Activated naive CD4-positive, alpha-beta T cell treated with anti-CD3 and anti-CD28 coated beads, Interleukin-2, amount 50 U/mL, for 24 hours (primary cell): Measurements from ENCODE around the gene UTS2B.

Experiments used
- H3K27ac Mint-ChIP-seq: one replicate; pipeline ENCODE4 v1.8.0; 2021; ENCODE audit warnings: mild to moderate bottlenecking, mixed read lengths
- H3K27me3 Mint-ChIP-seq: one replicate; pipeline ENCODE4 v1.8.0; 2021; ENCODE audit warnings: mixed read lengths
- H3K36me3 Mint-ChIP-seq: one replicate; pipeline ENCODE4 v1.8.0; 2021; ENCODE audit warnings: mixed read lengths
- H3K4me1 Mint-ChIP-seq: one replicate; pipeline ENCODE4 v1.8.0; 2021; ENCODE audit warnings: mixed read lengths
- H3K4me3 Mint-ChIP-seq: one replicate; pipeline ENCODE4 v1.8.0; 2021; ENCODE audit warnings: mild to moderate bottlenecking, mixed read lengths
- H3K9me3 Mint-ChIP-seq: one replicate; pipeline ENCODE4 v1.8.0; 2021; ENCODE audit warnings: mixed read lengths

Gene UTS2B, protein sequence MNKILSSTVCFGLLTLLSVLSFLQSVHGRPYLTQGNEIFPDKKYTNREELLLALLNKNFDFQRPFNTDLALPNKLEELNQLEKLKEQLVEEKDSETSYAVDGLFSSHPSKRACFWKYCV

DNA sequence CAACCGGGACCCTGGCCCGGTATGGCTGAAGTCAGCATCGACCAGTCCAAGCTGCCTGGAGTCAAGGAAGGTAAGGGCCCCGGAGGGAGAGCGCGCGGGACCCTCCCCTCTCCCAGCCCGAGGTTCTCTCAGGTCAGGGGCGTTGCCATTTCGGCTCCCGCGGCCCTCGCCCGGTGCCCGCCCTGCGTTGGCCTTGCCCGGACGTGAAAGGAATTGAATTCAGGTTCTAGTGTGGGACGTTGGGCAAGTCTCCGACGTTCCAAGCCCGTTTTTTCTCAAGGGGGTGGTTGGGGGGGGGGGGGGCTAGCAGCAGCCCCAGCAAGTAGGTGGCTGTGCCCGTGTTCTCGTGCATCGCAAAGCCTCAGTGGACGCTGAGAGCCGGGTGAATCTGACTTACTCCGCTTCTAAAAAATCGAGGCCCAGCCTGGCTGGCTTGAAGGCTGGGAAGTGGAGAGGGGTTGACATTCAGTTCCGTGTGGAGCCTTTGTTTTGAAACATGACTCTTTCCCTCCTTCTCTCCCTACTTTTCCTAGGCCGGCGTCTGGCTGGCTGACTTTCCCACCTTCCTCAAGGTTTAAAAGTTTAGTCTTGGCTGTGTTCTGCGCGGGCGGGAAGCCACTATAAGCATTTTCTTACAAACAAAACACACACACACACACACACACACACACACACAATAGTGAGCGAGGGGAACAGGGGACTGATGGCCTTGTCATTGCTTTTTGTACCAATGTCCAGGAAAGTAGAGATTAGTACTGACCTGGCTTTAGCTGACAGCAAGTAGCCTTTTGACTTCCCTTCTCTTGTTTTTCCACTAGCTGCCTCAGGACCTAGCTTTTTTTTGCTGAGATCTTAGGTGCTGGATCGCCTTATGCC lies at the start of gene UTS2B:
TSS of gene UTS2B (minus strand) at position 873 of the 876 bp plus-strand sequence. CDS start 48,337 bp downstream, outside the sequence.
- Mint-ChIP-seq H3K4me3 (peak within 1 kb of the TSS; percentile 58), H3K9me3 (no peaks in the 10 kb centered on the region), H3K36me3 (no peaks in the 10 kb centered on the region), H3K27ac (no peak within 1 kb of the TSS), H3K4me1 (no peaks in the 10 kb centered on the region), H3K27me3 (peaks cover 23% of the 10 kb centered on the region)

DNA sequence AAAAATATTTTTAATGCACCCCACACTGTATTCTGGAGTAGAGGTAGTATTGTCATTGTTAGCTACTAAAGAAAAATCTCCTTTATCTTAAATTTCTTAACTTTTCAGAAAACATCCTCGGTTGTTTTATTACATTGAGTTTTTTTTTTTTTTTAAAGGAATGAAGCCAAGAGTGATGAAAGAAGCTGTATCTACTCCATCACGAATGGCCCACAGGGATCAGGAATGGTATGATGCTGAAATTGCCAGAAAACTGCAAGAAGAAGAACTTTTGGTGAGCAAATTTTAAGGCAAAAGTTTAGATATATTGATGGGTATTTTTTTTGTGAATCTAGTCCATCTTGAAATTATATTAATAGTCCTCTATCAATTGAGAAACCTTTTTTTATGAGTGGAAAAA lies 49.7 kb upstream of the UTS2B start:
- H3K4me3 Mint-ChIP-seq = no peak overlapping the region

DNA sequence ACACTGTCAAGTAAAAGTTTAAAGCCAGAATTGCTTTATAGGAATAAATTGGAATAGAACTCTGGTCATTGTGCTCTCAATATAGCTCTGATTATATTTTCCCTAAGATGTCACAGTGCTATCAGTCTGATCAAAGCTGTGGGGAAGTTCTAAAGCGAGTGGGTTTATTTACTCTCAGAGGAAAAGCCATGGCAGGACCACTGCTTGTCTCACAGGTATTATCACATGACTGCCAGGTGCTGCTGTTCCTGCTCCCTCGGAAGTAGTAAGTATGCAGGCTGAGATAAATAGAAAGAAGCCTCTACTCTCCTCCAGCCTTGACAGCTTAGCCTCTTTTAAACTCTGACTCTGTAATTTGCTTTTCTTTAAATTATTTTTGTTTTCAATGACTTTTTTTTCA lies 49.1 kb upstream of the UTS2B start:
- Mint-ChIP-seq H3K36me3 (no peaks in the 10 kb centered on the region), H3K4me1 (no peaks in the 10 kb centered on the region), H3K27ac (no peak overlapping the region), H3K9me3 (no peaks in the 10 kb centered on the region), H3K27me3 (no peaks in the 10 kb centered on the region), H3K4me3 (no peak overlapping the region)

More for the DNA sequence above, 49.7 kb upstream of the UTS2B start:
- Mint-ChIP-seq H3K9me3 (no peaks in the 10 kb centered on the region), H3K36me3 (no peaks in the 10 kb centered on the region), H3K4me1 (no peaks in the 10 kb centered on the region), H3K27me3 (no peaks in the 10 kb centered on the region), H3K27ac (no peak overlapping the region)

DNA sequence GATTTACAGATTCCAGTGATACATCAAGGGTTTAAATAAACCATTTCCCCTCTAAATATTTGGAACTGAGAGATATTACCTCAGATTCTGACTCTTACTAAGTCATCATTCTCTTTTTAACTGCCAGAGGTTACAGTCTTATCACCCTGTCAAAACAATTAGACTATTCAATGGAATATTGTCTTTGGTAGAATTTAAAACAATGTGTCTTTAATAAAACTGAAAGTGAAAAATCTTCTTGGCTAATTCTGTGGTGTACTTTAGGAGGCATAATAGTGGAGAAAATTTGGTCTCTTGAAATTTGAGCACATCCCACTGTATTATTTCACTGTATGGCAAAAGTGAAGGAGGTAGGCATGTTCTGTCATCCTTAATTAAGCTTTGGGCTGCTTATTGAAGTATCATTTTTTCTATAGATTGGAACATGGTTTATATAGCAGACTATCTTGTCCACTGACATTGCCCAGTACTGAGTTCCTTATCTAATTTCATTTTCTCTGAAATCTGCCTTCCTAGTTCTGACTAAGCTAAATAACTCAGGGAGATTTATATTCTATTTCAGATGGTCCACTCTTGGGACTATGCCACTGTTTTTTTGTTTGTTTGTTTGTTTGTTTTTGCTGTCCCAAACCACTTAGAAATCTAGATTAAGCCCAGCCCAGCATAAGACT lies 48.0 kb upstream of the UTS2B start:
- Mint-ChIP-seq H3K27ac (no peak overlapping the region), H3K4me1 (no peaks in the 10 kb centered on the region), H3K4me3 (no peak overlapping the region), H3K9me3 (no peaks in the 10 kb centered on the region), H3K36me3 (no peaks in the 10 kb centered on the region), H3K27me3 (no peaks in the 10 kb centered on the region)

DNA sequence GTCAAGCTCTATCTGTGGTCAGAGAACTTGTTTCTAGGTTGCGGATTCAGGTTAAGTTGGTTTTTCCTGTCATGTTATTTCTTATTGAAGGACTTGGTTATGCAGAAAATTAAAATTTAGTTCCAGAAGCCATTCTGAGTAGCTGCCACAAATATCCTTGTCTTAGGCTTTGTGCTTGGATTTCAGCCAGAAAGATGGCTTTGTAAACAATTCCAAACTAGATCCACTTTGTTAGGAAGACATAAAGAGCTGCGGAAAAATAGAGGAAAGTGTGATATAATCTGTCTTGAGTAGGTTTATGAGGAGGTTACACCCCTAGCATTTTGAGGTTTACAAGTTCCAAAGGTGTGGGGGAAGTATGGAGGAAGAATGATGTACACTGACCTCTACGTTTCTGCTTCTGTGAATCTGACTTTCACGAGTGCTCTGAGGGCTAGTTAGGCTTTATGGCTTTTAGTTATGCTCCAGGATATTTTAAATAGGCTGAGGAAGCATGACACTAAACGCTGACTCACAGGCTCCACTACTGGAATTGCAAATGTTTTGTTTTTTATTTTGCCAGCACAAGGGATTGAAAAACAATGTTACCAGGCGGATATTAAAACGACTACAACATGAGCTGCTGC lies 46.3 kb upstream of the UTS2B start:
- Mint-ChIP-seq H3K27me3 (no peaks in the 10 kb centered on the region), H3K4me3 (no peak overlapping the region), H3K36me3 (no peaks in the 10 kb centered on the region), H3K9me3 (no peaks in the 10 kb centered on the region), H3K27ac (no peak overlapping the region), H3K4me1 (no peaks in the 10 kb centered on the region)

DNA sequence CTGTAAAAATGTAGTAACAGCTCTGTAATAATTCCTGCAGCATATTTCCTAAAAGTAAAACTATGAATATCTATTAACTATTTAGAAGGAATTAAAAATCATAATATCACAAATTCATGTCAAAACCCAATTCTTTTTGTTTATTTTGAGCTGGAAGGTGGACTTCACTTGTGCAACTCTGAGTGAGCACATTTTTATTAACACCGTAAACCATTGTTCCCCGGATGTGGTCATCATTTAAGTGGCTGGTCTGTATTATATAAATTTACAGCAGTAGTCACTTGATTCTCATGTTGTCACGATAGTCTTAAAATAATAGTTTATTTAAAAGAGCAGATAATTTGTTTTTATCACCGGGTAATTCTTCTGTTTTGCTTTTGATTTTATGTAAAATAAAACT lies 43.0 kb upstream of the UTS2B start:
- H3K27ac Mint-ChIP-seq = no peak overlapping the region
- no peaks in the 10 kb centered on the region for H3K27me3 Mint-ChIP-seq
- no peaks in the 10 kb centered on the region for H3K36me3 Mint-ChIP-seq
- no peak overlapping the region for H3K4me3 Mint-ChIP-seq
- no peaks in the 10 kb centered on the region for H3K4me1 Mint-ChIP-seq
- no peaks in the 10 kb centered on the region for H3K9me3 Mint-ChIP-seq

DNA sequence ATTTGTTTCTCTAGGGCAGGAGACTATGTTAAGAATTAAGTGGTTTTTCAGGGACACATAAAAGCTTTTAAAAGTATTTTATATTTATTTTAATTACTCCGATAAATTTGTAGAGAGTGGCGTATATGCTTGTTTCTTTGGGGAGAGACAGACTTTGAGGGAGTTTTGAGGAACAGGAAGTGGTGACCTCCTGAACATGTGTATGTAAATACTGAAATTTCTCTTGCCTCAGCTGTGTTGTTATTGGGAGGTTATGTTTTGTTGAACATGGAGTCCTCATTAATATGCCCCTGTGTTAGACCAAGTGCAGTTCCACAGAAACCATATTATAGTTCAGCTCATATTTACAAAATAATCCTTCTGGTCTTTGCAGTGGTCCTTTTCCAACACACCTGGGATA lies 41.8 kb upstream of the UTS2B start:
- H3K4me1 Mint-ChIP-seq = no peaks in the 10 kb centered on the region
- no peaks in the 10 kb centered on the region for H3K9me3 Mint-ChIP-seq
- H3K4me3 Mint-ChIP-seq = no peak overlapping the region
- no peaks in the 10 kb centered on the region for H3K36me3 Mint-ChIP-seq
- H3K27ac Mint-ChIP-seq = no peak overlapping the region
- no peaks in the 10 kb centered on the region for H3K27me3 Mint-ChIP-seq

DNA sequence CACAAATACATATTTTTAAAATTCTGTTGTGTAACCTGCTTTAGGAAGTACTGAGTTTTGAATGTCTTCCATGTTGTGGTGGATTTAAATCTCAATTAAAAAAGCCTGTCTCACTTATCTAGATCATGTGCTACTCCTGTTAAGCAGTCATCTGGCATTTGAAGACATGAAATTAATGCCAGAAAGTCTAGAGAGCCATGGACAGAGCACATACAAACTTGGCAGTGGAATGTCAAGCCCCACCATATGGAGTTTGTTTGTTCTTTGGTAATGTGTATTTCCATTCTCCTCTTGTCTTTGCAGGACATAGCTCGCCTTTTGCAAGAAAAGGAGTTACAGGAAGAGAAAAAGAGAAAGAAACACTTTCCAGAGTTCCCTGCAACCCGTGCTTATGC lies 39.3 kb upstream of the UTS2B start:
- H3K27me3 Mint-ChIP-seq = no peaks in the 10 kb centered on the region
- H3K9me3 Mint-ChIP-seq = no peaks in the 10 kb centered on the region
- H3K36me3 Mint-ChIP-seq = no peaks in the 10 kb centered on the region
- H3K4me1 Mint-ChIP-seq = no peaks in the 10 kb centered on the region
- H3K4me3 Mint-ChIP-seq = no peak overlapping the region
- no peak overlapping the region for H3K27ac Mint-ChIP-seq

DNA sequence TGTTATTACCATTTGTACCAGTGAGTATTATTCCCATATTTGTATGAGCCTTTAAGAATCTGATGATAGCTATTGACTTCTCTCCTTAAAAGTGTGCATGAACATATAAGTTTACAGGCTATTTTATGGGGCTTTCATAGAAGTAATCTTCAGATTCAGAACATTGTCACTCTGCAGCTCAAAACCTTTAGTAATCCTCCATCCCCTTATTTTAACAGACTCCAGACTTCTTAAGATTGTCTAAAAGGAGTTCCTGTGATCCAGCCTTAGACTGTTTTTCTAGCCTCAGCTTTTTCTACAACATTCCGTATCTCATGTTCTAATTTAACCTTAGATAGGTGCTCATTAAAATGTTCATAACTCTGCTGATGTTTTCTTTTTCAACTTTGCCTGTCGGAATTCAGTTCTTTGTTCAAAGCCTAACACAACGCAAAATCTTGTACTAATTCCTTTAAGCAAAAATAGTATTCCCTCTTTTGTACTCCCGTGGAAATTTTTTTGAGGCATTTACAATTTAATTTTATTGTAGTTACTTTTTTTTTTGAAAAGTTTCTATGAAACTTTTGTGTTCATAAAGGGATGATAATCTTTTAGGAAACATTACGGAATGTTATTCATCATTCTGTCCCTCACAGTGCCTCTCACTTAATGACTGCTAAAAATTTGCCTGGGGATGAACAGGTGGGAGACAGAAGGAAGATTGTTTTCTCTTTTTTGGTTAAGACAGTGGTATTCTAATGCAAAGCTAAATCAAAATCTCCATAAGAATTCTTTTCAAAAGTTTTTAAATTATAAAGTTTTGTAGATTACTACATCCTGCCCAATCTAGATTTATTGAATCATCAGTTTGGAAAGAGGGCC lies 38.7 kb upstream of the UTS2B start:
- H3K9me3 Mint-ChIP-seq = no peaks in the 10 kb centered on the region
- H3K4me3 Mint-ChIP-seq = no peak overlapping the region
- H3K27ac Mint-ChIP-seq = no peak overlapping the region
- no peaks in the 10 kb centered on the region for H3K27me3 Mint-ChIP-seq
- no peaks in the 10 kb centered on the region for H3K4me1 Mint-ChIP-seq
- no peaks in the 10 kb centered on the region for H3K36me3 Mint-ChIP-seq

DNA sequence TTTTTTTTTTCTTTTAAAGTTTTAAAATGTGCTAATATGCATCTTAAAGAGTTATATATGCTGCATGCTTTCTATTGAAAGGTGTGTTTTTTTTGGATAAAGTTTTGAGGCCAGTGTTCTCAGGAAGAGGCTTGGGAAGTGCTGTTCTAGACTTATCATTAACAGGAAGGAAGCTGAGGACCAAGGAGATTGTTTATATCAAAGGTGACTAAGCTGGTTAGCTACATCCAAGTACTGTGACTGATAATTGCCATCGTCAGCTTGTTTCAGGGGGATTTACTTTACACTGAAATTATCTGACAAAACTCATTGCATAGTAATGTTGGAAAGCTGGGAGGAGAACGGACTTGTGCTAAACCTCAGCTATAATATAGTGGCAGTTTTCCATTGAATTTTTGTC lies 36.3 kb upstream of the UTS2B start:
- Mint-ChIP-seq H3K4me1 (no peaks in the 10 kb centered on the region), H3K27ac (no peak overlapping the region), H3K36me3 (no peaks in the 10 kb centered on the region), H3K27me3 (no peaks in the 10 kb centered on the region), H3K4me3 (no peak overlapping the region), H3K9me3 (no peaks in the 10 kb centered on the region)

DNA sequence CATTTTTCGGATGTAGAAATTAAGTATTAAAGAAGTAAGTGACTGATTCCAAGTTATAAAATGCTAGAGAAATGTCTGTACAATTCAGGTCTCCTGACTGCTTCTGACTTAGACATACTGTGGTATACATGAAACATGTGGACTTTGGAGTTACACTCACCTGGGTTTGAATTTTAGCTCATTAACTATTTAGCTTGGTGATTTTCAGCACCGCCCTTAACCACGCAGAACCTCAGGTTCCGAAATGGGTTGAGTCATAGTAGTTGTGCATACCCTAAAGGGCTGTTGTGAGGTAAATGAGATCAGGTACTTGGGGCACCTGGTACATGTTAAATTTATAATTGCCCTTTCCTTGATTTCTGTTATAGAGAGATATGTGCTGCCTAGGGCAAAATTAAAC lies 32.9 kb upstream of the UTS2B start:
- no peaks in the 10 kb centered on the region for H3K4me1 Mint-ChIP-seq
- H3K4me3 Mint-ChIP-seq = no peak overlapping the region
- no peaks in the 10 kb centered on the region for H3K36me3 Mint-ChIP-seq
- H3K27ac Mint-ChIP-seq = no peak overlapping the region
- no peaks in the 10 kb centered on the region for H3K9me3 Mint-ChIP-seq
- no peaks in the 10 kb centered on the region for H3K27me3 Mint-ChIP-seq

DNA sequence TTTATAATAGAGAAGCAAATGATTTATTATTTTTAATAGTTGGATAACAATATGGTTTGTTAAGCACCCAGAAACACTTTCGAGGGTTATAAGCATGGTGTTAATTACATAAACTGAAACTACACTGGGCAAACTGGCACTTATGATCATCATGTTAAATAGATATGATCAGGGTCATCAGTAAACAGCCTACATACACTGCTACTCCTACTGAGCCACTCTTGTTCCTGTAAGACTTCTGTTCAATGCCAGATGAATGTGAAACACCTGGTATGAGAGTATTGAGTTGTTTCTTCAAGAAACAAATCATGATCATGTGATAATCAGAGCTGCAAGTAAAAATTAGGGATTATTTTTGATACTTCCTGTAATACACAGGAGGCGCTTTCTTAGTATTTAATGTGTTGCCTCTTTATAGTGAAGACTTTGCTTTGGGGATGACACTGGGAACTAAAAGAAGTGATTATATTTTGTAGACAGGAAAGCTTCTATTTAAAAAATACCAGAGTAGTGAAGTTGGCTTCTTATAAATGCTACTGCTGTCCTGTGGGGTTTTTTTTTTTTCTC lies 32.3 kb upstream of the UTS2B start:
- Mint-ChIP-seq H3K4me1 (no peaks in the 10 kb centered on the region), H3K9me3 (no peaks in the 10 kb centered on the region), H3K27ac (no peak overlapping the region), H3K4me3 (no peak overlapping the region), H3K27me3 (no peaks in the 10 kb centered on the region), H3K36me3 (no peaks in the 10 kb centered on the region)

DNA sequence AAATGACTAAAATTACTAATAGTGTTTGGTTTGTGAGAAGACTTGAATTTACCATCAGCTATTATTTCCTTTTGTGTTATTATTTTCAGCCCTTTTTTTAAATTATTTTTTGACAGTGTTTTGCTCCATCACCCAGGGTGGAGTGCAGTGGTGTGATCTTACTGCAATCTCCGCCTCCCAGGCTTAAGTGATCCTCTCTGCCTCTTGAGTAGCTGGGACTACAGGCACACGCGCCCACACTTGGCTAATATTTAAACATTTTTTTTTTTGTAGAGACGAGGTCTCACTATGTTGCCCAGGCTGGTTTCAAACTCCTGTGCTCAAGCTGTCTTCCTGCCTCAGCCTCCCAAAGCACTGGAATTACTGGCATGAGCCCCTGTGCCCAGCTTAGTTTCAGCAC lies 31.7 kb upstream of the UTS2B start:
- no peaks in the 10 kb centered on the region for H3K36me3 Mint-ChIP-seq

DNA sequence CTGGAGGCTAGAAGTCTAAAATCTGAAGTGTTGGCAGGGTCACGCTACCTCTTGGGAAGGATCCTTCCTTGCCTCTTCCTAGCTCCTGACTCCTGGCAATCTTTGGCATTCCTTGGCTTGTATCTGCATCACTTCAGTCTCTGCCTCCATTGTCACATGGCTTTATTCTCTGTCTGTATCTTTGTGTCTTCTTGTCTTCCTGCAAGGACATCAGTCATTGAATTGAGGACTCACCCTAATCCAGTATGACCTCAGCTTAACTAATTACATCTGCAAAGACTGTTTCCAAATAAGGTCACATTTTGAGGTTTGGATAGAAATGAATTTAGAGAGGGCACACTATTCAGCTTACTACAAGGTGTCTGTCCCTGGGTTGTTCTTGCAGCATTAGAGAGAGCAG lies 31.1 kb upstream of the UTS2B start:
- Mint-ChIP-seq H3K4me1 (no peaks in the 10 kb centered on the region), H3K4me3 (no peak overlapping the region), H3K27me3 (no peaks in the 10 kb centered on the region), H3K27ac (no peak overlapping the region), H3K36me3 (no peaks in the 10 kb centered on the region), H3K9me3 (no peaks in the 10 kb centered on the region)

More for the DNA sequence above, 31.7 kb upstream of the UTS2B start:
- Mint-ChIP-seq H3K4me1 (no peaks in the 10 kb centered on the region), H3K4me3 (no peak overlapping the region), H3K27me3 (no peaks in the 10 kb centered on the region), H3K9me3 (no peaks in the 10 kb centered on the region), H3K27ac (no peak overlapping the region)

DNA sequence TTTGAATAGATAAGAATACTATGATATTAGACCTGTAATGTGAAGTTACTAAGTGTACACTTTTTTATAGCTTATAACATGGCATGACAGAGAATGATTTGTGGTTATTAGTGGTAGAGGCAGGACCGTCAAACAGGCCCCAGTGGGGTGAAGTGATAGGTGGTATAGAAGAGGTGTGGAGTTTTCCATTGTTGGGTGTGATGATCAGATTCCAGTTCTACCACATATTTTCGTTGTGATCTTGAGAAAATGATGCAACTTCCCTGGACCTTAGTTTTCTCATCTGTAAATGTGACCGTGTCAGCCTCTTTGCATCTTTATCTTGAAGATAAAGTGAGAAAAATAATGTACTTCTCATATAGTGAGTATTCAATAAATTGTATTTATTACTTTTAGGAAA lies 30.3 kb upstream of the UTS2B start:
- H3K4me1 Mint-ChIP-seq = no peaks in the 10 kb centered on the region
- H3K9me3 Mint-ChIP-seq = no peaks in the 10 kb centered on the region
- H3K4me3 Mint-ChIP-seq = no peak overlapping the region
- H3K27ac Mint-ChIP-seq = no peak overlapping the region
- H3K36me3 Mint-ChIP-seq = no peaks in the 10 kb centered on the region
- H3K27me3 Mint-ChIP-seq = no peaks in the 10 kb centered on the region
